ENCODE measurements around the gene SULT1B1. TPM values are rescaled to one million over a fixed set of nuclear protein-coding genes. Genes with fewer than 3 reads are reported as not detected.

SULT1B1 gene
- total RNA-seq, 1 experiment from 2014 or later, result not detected

- no peaks in the 10 kb centered on the region for H3K27me3 ChIP-seq (ENCODE audit: control insufficient read depth, insufficient read depth, low read length)
- no peak overlapping the region for H3K4me3 ChIP-seq (ENCODE audit: insufficient read depth, low read depth, low read length)
- H3K36me3 ChIP-seq (replicated peaks; ENCODE audit: control insufficient read depth, insufficient read depth, low read length), result no peaks in the 10 kb centered on the region
- DNase-seq, result no peak
Observed at GRCh38 chr4:69731241-69731640, 29.2 kb downstream of the SULT1B1 start.

GRCh38 chr4:69730002-69730401, 30.4 kb downstream of the SULT1B1 start:
- Histone ChIP-seq H3K27me3 (ENCODE audit: control insufficient read depth, insufficient read depth, low read length) (no peaks in the 10 kb centered on the region), H3K36me3 (replicated peaks; ENCODE audit: control insufficient read depth, insufficient read depth, low read length) (no peaks in the 10 kb centered on the region), H3K4me3 (ENCODE audit: insufficient read depth, low read depth, low read length) (no peak overlapping the region)
- no peak for DNase-seq

- Histone ChIP-seq H3K27me3 (ENCODE audit: control insufficient read depth, insufficient read depth, low read length) (no peaks in the 10 kb centered on the region), H3K36me3 (replicated peaks; ENCODE audit: control insufficient read depth, insufficient read depth, low read length) (no peaks in the 10 kb centered on the region), H3K4me3 (ENCODE audit: insufficient read depth, low read depth, low read length) (no peak overlapping the region)
- DNase-seq, result no peak
Observed at GRCh38 chr4:69727926-69728325, 32.5 kb downstream of the SULT1B1 start.

DNA sequence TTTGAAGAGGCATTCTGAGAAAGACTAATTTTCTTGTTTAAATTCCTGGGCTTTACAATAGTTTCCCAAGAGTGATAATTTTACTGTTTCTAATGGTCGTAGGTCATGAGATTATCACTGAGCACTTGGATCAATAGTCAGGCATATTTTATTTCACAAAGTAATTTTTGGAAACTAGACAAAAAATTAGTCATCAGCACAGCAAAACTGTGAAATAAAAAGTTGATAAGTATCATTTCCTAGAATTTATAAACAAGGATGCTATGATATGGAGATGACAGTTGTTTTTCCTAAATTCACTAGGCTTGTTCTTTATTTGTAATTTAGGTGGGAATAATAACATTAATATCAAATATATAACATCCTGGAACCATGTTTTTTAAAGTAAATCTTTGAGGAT, 33.0 kb downstream of the SULT1B1 start:
- Histone ChIP-seq H3K4me3 (ENCODE audit: insufficient read depth, low read depth, low read length) (no peak overlapping the region), H3K36me3 (replicated peaks; ENCODE audit: control insufficient read depth, insufficient read depth, low read length) (no peaks in the 10 kb centered on the region), H3K27me3 (ENCODE audit: control insufficient read depth, insufficient read depth, low read length) (no peaks in the 10 kb centered on the region)
- DNase-seq, result no peak

- DNase-seq, result no peak
- Histone ChIP-seq H3K36me3 (replicated peaks; ENCODE audit: control insufficient read depth, insufficient read depth, low read length) (no peaks in the 10 kb centered on the region), H3K27me3 (ENCODE audit: control insufficient read depth, insufficient read depth, low read length) (no peaks in the 10 kb centered on the region), H3K4me3 (ENCODE audit: insufficient read depth, low read depth, low read length) (no peak overlapping the region)
Observed at GRCh38 chr4:69726971-69727370, 33.4 kb downstream of the SULT1B1 start.

- Histone ChIP-seq H3K27me3 (ENCODE audit: control insufficient read depth, insufficient read depth, low read length) (no peaks in the 10 kb centered on the region), H3K36me3 (replicated peaks; ENCODE audit: control insufficient read depth, insufficient read depth, low read length) (no peaks in the 10 kb centered on the region), H3K4me3 (ENCODE audit: insufficient read depth, low read depth, low read length) (no peak overlapping the region)
- DNase-seq, result no peak
Observed at GRCh38 chr4:69718396-69719271, 41.8 kb downstream of the SULT1B1 start.

- Histone ChIP-seq H3K4me3 (ENCODE audit: insufficient read depth, low read depth, low read length) (no peak overlapping the region), H3K27me3 (ENCODE audit: control insufficient read depth, insufficient read depth, low read length) (no peaks in the 10 kb centered on the region), H3K36me3 (replicated peaks; ENCODE audit: control insufficient read depth, insufficient read depth, low read length) (no peaks in the 10 kb centered on the region)
- no peak for DNase-seq
Observed at GRCh38 chr4:69717778-69718177, 42.6 kb downstream of the SULT1B1 start.

GRCh38 chr4:69716654-69717053, 43.8 kb downstream of the SULT1B1 start:
- Histone ChIP-seq H3K27me3 (ENCODE audit: control insufficient read depth, insufficient read depth, low read length) (no peaks in the 10 kb centered on the region), H3K4me3 (ENCODE audit: insufficient read depth, low read depth, low read length) (no peak overlapping the region), H3K36me3 (replicated peaks; ENCODE audit: control insufficient read depth, insufficient read depth, low read length) (no peaks in the 10 kb centered on the region)
- DNase-seq, result no peak

- Histone ChIP-seq H3K4me3 (ENCODE audit: insufficient read depth, low read depth, low read length) (no peak overlapping the region), H3K36me3 (replicated peaks; ENCODE audit: control insufficient read depth, insufficient read depth, low read length) (no peaks in the 10 kb centered on the region), H3K27me3 (ENCODE audit: control insufficient read depth, insufficient read depth, low read length) (no peaks in the 10 kb centered on the region)
- DNase-seq, result no peak
Observed at GRCh38 chr4:69714086-69714485, 46.3 kb downstream of the SULT1B1 start.

DNA sequence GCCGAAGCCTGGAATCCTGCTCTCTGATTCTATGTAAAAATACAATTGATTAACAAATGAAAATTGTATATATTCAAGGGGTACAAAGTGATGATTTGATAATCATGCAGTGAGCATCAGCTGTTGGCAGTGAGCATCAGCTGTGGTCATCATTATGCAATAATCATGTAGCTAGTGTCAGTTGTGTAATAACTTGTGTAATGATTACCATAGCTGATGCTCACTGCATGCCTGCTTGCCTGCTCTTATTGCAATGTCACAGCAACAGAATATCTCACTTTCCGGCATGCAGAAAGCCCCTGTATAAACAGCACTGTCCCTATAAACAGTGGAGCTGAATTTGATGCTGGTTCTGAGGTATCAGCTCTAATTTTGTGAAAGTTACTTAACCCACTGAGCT, 46.8 kb downstream of the SULT1B1 start:
- no peak for DNase-seq
- H3K4me3 ChIP-seq (ENCODE audit: insufficient read depth, low read depth, low read length), result no peak overlapping the region
- no peaks in the 10 kb centered on the region for H3K27me3 ChIP-seq (ENCODE audit: control insufficient read depth, insufficient read depth, low read length)
- no peaks in the 10 kb centered on the region for H3K36me3 ChIP-seq (replicated peaks; ENCODE audit: control insufficient read depth, insufficient read depth, low read length)

DNA sequence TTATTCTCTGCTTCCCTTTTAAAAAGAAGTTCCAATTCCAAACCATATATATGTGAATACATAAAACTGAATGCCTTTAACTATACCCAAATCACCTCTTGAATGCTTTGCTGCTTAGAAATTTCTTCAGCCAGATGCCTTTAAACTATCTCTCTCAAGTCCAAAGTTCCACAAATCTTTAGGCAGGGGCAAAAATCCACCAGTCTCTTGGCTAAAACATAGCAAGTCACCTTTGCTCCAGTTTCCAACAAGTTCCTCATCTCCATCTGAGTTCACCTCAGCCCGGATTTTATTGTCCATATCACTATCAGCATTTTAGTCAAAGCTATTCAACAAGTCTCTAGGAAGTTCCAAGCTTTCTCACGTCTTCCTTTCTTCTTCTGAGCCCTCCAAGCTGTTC, 49.8 kb downstream of the SULT1B1 start:
- no peaks in the 10 kb centered on the region for H3K27me3 ChIP-seq (ENCODE audit: control insufficient read depth, insufficient read depth, low read length)
- no peaks in the 10 kb centered on the region for H3K36me3 ChIP-seq (replicated peaks; ENCODE audit: control insufficient read depth, insufficient read depth, low read length)
- DNase-seq, result no peak
- no peak overlapping the region for H3K4me3 ChIP-seq (ENCODE audit: insufficient read depth, low read depth, low read length)

- no peaks in the 10 kb centered on the region for H3K36me3 ChIP-seq (replicated peaks; ENCODE audit: control insufficient read depth, insufficient read depth, low read length)
- H3K27me3 ChIP-seq (ENCODE audit: control insufficient read depth, insufficient read depth, low read length), result no peaks in the 10 kb centered on the region
- DNase-seq, result no peak
- H3K4me3 ChIP-seq (ENCODE audit: insufficient read depth, low read depth, low read length), result no peak overlapping the region
Observed at GRCh38 chr4:69708211-69708610, 52.2 kb downstream of the SULT1B1 start.

- DNase-seq, result no peak
- Histone ChIP-seq H3K4me3 (ENCODE audit: insufficient read depth, low read depth, low read length) (no peak overlapping the region), H3K27me3 (ENCODE audit: control insufficient read depth, insufficient read depth, low read length) (no peaks in the 10 kb centered on the region), H3K36me3 (replicated peaks; ENCODE audit: control insufficient read depth, insufficient read depth, low read length) (no peaks in the 10 kb centered on the region)
Observed at GRCh38 chr4:69707807-69708206, 52.6 kb downstream of the SULT1B1 start.

GRCh38 chr4:69702201-69702600, 58.2 kb downstream of the SULT1B1 start:
- no peaks in the 10 kb centered on the region for H3K27me3 ChIP-seq (ENCODE audit: control insufficient read depth, insufficient read depth, low read length)
- no peak overlapping the region for H3K4me3 ChIP-seq (ENCODE audit: insufficient read depth, low read depth, low read length)
- H3K36me3 ChIP-seq (replicated peaks; ENCODE audit: control insufficient read depth, insufficient read depth, low read length), result no peaks in the 10 kb centered on the region
- no peak for DNase-seq

DNA sequence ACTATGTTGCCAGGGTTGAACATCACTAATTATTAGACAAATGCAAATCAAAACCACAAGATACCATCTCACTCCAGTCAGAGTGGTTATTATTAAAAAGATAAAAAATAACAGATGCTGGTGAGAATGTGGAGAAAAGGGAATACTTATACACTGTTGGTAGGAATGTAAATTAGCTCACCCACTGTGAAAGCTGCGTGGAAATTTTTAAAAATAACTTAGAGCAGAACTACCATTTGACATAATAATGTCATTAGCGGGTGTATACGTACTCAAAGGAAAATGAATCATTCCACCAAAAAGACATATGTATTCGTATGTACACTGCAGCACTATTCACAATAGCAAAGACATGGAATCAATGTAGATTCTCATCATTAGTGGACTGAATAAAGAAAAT, 58.7 kb downstream of the SULT1B1 start:
- H3K4me3 ChIP-seq (ENCODE audit: insufficient read depth, low read depth, low read length), result no peak overlapping the region

More for the DNA sequence above, 58.7 kb downstream of the SULT1B1 start:
- H3K27me3 ChIP-seq (ENCODE audit: control insufficient read depth, insufficient read depth, low read length), result no peaks in the 10 kb centered on the region
- H3K36me3 ChIP-seq (replicated peaks; ENCODE audit: control insufficient read depth, insufficient read depth, low read length), result no peaks in the 10 kb centered on the region
- DNase-seq, result no peak
